Neural cell (in vitro differentiated cells): Measurements from ENCODE around the gene FAM193A. TPM values are rescaled to one million over a fixed set of nuclear protein-coding genes. Genes with fewer than 3 reads are reported as not detected.

ENCODE experiments used
- H2AFZ ChIP-seq: fragments of 200-600, 300-800 bp; sonication (generic), shearing (Covaris generic); 2 replicates; pipeline ENCODE4 v1.6.0; 2014; ENCODE audit warnings: low read depth, mild to moderate bottlenecking, antibody characterized with exemption, low read length, moderate library complexity
- H3F3A ChIP-seq: fragments of 200-600 bp; shearing (Covaris generic); 2 replicates; pipeline ENCODE4 v1.6.1; 2016; ENCODE audit warnings: mild to moderate bottlenecking, moderate library complexity, mixed read lengths, antibody characterized with exemption, low read length; ENCODE audit not compliant: insufficient read depth, poor library complexity, severe bottlenecking
- H3K27ac ChIP-seq: fragments of 200-600, 300-800 bp; sonication (generic), shearing (Covaris generic); 2 replicates; pipeline ENCODE4 v1.5.1; 2014; ENCODE audit warnings: mild to moderate bottlenecking, low read length, moderate library complexity
- H3K27me3 ChIP-seq: fragments of 300-800, 200-600 bp; sonication (generic), shearing (Covaris generic); 2 replicates; pipeline ENCODE4 v1.6.0; 2014; ENCODE audit warnings: mild to moderate bottlenecking, low read depth, low read length, moderate library complexity; ENCODE audit not compliant: insufficient read depth
- H3K36me3 ChIP-seq: fragments of 300-800, 200-600 bp; sonication (generic), shearing (Covaris generic); 2 replicates; pipeline ENCODE4 v1.5.1; 2014; ENCODE audit warnings: mild to moderate bottlenecking, antibody characterized with exemption, low read length, moderate library complexity; ENCODE audit not compliant: insufficient read depth
- H3K4me2 ChIP-seq: fragments of 300-800, 200-600 bp; sonication (generic), shearing (Covaris generic); 2 replicates; pipeline ENCODE4 v1.6.0; 2014; ENCODE audit warnings: mild to moderate bottlenecking, low read length
- H3K4me3 ChIP-seq: fragments of 300-800, 200-600 bp; sonication (generic), shearing (Covaris generic); 2 replicates; pipeline ENCODE4 v1.5.1; 2014; ENCODE audit warnings: mild to moderate bottlenecking, low read length, moderate library complexity
- H3K79me2 ChIP-seq: fragments of 200-600 bp; shearing (Covaris generic); replicated peaks from 2 replicates; pipeline ENCODE4 v1.6.0; 2014; ENCODE audit warnings: mild to moderate bottlenecking, low read length, moderate library complexity; ENCODE audit not compliant: insufficient read depth
- H3K9ac ChIP-seq: fragments of 300-800, 200-600 bp; sonication (generic), shearing (Covaris generic); 2 replicates; pipeline ENCODE4 v1.6.1; 2016; ENCODE audit warnings: mild to moderate bottlenecking, low read length, mixed read lengths
- H3K9me2 ChIP-seq: fragments of 200-600 bp; shearing (Covaris generic); 2 replicates; pipeline ENCODE4 v1.6.1; 2016; ENCODE audit warnings: mild to moderate bottlenecking, low read length, mixed read lengths; ENCODE audit not compliant: insufficient read depth
- H3K9me3 ChIP-seq: fragments of 200-600, 300-800 bp; sonication (generic), shearing (Covaris generic); 2 replicates; pipeline ENCODE4 v1.6.1; 2016; ENCODE audit warnings: mild to moderate bottlenecking, mixed run types, low read length, moderate library complexity, mixed read lengths
- H4K20me1 ChIP-seq: fragments of 200-600 bp; shearing (Covaris generic); 2 replicates; pipeline ENCODE4 v1.6.1; 2016; ENCODE audit warnings: mild to moderate bottlenecking, mixed run types; ENCODE audit not compliant: insufficient read depth
- CTCF ChIP-seq: fragments of 450-650 bp; IDR thresholded peaks from 2 replicates; pipeline ENCODE4 v1.5.1; 2014; ENCODE audit warnings: antibody characterized with exemption, mild to moderate bottlenecking, moderate library complexity; ENCODE audit not compliant: poor library complexity, severe bottlenecking
- EP300 ChIP-seq: fragments of 450-650 bp; conservative IDR thresholded peaks from 2 replicates; pipeline ENCODE4 v1.6.1; 2014; ENCODE audit warnings: antibody characterized with exemption, mild to moderate bottlenecking, moderate library complexity; ENCODE audit not compliant: poor library complexity, severe bottlenecking
- EZH2 ChIP-seq: fragments of 200-600, 300-800 bp; shearing (Covaris generic), sonication (generic); IDR thresholded peaks from 2 replicates; pipeline ENCODE4 v1.6.1; 2014; ENCODE audit warnings: antibody characterized with exemption, low read length, borderline replicate concordance, mild to moderate bottlenecking; ENCODE audit not compliant: insufficient read depth, poor library complexity, severe bottlenecking
- MXI1 ChIP-seq: fragments of 450-650 bp; conservative IDR thresholded peaks from 2 replicates; pipeline ENCODE4 v1.6.1; 2014; ENCODE audit warnings: antibody characterized with exemption, mild to moderate bottlenecking; ENCODE audit not compliant: poor library complexity, severe bottlenecking
- POLR2AphosphoS5 ChIP-seq: IDR thresholded peaks from 2 replicates; pipeline ENCODE4 v1.6.1; 2012
- RAD21 ChIP-seq: fragments of 450-650 bp; conservative IDR thresholded peaks from 2 replicates; pipeline ENCODE4 v1.6.1; 2014; ENCODE audit warnings: antibody characterized with exemption, mild to moderate bottlenecking, moderate library complexity
- REST ChIP-seq: IDR thresholded peaks from 2 replicates; pipeline ENCODE4 v1.6.1; 2012; ENCODE audit warnings: borderline replicate concordance
- SMC3 ChIP-seq: fragments of 450-650 bp; conservative IDR thresholded peaks from 2 replicates; pipeline ENCODE4 v1.6.1; 2014; ENCODE audit warnings: antibody characterized with exemption, mild to moderate bottlenecking, moderate library complexity; ENCODE audit not compliant: poor library complexity
- TAF1 ChIP-seq: IDR thresholded peaks from 2 replicates; pipeline ENCODE4 v1.6.1; 2012; ENCODE audit warnings: low read depth
- polyA plus RNA-seq: library from polyadenylated mRNA; depleted of rRNA; stranded (reverse); fragments of >200 nt; gene quantifications from 2 replicates; pipeline ENCODE4 v1.2.3, GENCODE V29; 2014

Gene FAM193A
- polyA plus RNA-seq, 1 donor from 2014 or later, result 11.6 TPM

GRCh38 chr4:2608291-2608690 is 71.8 kb downstream of the FAM193A start:
- Histone ChIP-seq H3F3A (no peaks in the 10 kb centered on the region), H3K36me3 (no peaks in the 10 kb centered on the region), H3K9me3 (no peaks in the 10 kb centered on the region), H3K9ac (no peak overlapping the region), H3K9me2 (no peaks in the 10 kb centered on the region), H3K4me3 (no peak overlapping the region), H2AFZ (no peak overlapping the region), H3K27ac (no peak overlapping the region), H3K27me3 (no peaks in the 10 kb centered on the region), H3K4me2 (no peak overlapping the region), H4K20me1 (no peaks in the 10 kb centered on the region), H3K79me2 (peaks cover 58% of the 10 kb centered on the region)
- TF ChIP-seq CTCF (no peak), EZH2 (no peak), MXI1 (no peak), TAF1 (no peak), SMC3 (no peak), EP300 (no peak), POLR2AphosphoS5 (no peak), RAD21 (no peak), REST (no peak)

GRCh38 chr4:2615821-2616220 is 79.4 kb downstream of the FAM193A start:
- no peak overlapping the region for H2AFZ ChIP-seq
- no peaks in the 10 kb centered on the region for H3K36me3 ChIP-seq
- no peaks in the 10 kb centered on the region for H3K27me3 ChIP-seq
- no peaks in the 10 kb centered on the region for H3K9me2 ChIP-seq
- H3K4me3 ChIP-seq, result no peak overlapping the region
- peaks cover 51% of the 10 kb centered on the region for H3K79me2 ChIP-seq
- no peaks in the 10 kb centered on the region for H4K20me1 ChIP-seq
- no peak overlapping the region for H3K27ac ChIP-seq
- H3K9ac ChIP-seq, result no peak overlapping the region
- no peaks in the 10 kb centered on the region for H3F3A ChIP-seq
- no peak overlapping the region for H3K4me2 ChIP-seq
- H3K9me3 ChIP-seq, result no peaks in the 10 kb centered on the region
- TF ChIP-seq SMC3 (no peak), MXI1 (no peak)

- Histone ChIP-seq H3K36me3 (no peaks in the 10 kb centered on the region), H3K4me3 (no peak overlapping the region), H3K27me3 (no peaks in the 10 kb centered on the region), H3F3A (no peaks in the 10 kb centered on the region), H2AFZ (no peak overlapping the region), H4K20me1 (no peaks in the 10 kb centered on the region), H3K79me2 (peaks cover 54% of the 10 kb centered on the region), H3K27ac (no peak overlapping the region), H3K9me3 (no peaks in the 10 kb centered on the region), H3K9ac (no peak overlapping the region), H3K9me2 (no peaks in the 10 kb centered on the region), H3K4me2 (no peak overlapping the region)
- TF ChIP-seq REST, result no peak
- TF ChIP-seq EP300, result no peak
- TF ChIP-seq MXI1, result no peak
- TF ChIP-seq RAD21, result no peak
- TF ChIP-seq EZH2, result no peak
- no peak for TF ChIP-seq SMC3
- no peak for TF ChIP-seq TAF1
- no peak for TF ChIP-seq POLR2AphosphoS5
- TF ChIP-seq CTCF, result no peak
These were observed 81.5 kb downstream of the FAM193A start for GRCh38 chr4:2617955-2618354.
